ENCODE data around the gene MTMR3. TPM values are rescaled to one million over a fixed set of nuclear protein-coding genes. Genes with fewer than 3 reads are reported as not detected.

MTMR3 gene
- polyA plus RNA-seq, 1 experiment = 32.8 TPM

GRCh38 chr22:30046716-30047363, 163.9 kb downstream of the MTMR3 start:
- POLR2A ChIA-PET = no interaction called here
- no peak for TF ChIP-seq CTCF (IDR thresholded peaks at IDR 0.05; ENCODE audit: insufficient read depth, low read depth, low read length)
- no peaks in the 10 kb centered on the region for H3K27me3 ChIP-seq (ENCODE audit: control insufficient read depth, insufficient read depth, low read length)
- H3K36me3 ChIP-seq (ENCODE audit: control insufficient read depth, insufficient read depth, low read length) = no peaks in the 10 kb centered on the region
- no peak overlapping the region for H3K4me3 ChIP-seq (ENCODE audit: low read depth, low read length)
- DNase-seq (ENCODE audit: low read depth) = no peak
- CTCF ChIA-PET = interaction anchor here (1.9 kb wide), 1 partner anchor 9 kb away, joined by 4 read pairs; no protein-coding TSS in a partner anchor

- CTCF ChIA-PET = interaction anchor here (1.9 kb wide), 1 partner anchor 9 kb away, joined by 4 read pairs; no protein-coding TSS in a partner anchor
- Histone ChIP-seq H3K27me3 (ENCODE audit: control insufficient read depth, insufficient read depth, low read length) (no peaks in the 10 kb centered on the region), H3K4me3 (ENCODE audit: low read depth, low read length) (no peak overlapping the region), H3K36me3 (ENCODE audit: control insufficient read depth, insufficient read depth, low read length) (no peaks in the 10 kb centered on the region)
- DNase-seq (ENCODE audit: low read depth) = no peak
- POLR2A ChIA-PET = no interaction called here
- no peak for TF ChIP-seq CTCF (IDR thresholded peaks at IDR 0.05; ENCODE audit: insufficient read depth, low read depth, low read length)
Measured at GRCh38 chr22:30047364-30047738, 164.4 kb downstream of the MTMR3 start.

- Histone ChIP-seq H3K36me3 (ENCODE audit: control insufficient read depth, insufficient read depth, low read length) (no peaks in the 10 kb centered on the region), H3K4me3 (ENCODE audit: low read depth, low read length) (no peak overlapping the region), H3K27me3 (ENCODE audit: control insufficient read depth, insufficient read depth, low read length) (no peaks in the 10 kb centered on the region)
- ChIA-PET CTCF (no interaction called here), POLR2A (no interaction called here)
- TF ChIP-seq CTCF (IDR thresholded peaks at IDR 0.05; ENCODE audit: insufficient read depth, low read depth, low read length) = no peak
- no peak for DNase-seq (ENCODE audit: low read depth)
Measured at GRCh38 chr22:30048681-30049080, 165.7 kb downstream of the MTMR3 start.

- ChIA-PET CTCF (interaction anchor here (1.0 to 1.1 kb wide), 2 partner anchors 35 to 54 kb away, joined by 3 to 4 read pairs; no protein-coding TSS in a partner anchor), POLR2A (no interaction called here)
- H3K27me3 ChIP-seq (ENCODE audit: control insufficient read depth, insufficient read depth, low read length) = no peaks in the 10 kb centered on the region
- H3K4me3 ChIP-seq (ENCODE audit: low read depth, low read length) = no peak overlapping the region
- TF ChIP-seq CTCF (IDR thresholded peaks at IDR 0.05; ENCODE audit: insufficient read depth, low read depth, low read length) = no peak
- no peaks in the 10 kb centered on the region for H3K36me3 ChIP-seq (ENCODE audit: control insufficient read depth, insufficient read depth, low read length)
- DNase-seq (ENCODE audit: low read depth) = no peak
Measured at GRCh38 chr22:30054067-30054763, 171.2 kb downstream of the MTMR3 start.

GRCh38 chr22:30054764-30055069, 171.7 kb downstream of the MTMR3 start:
- DNase-seq (ENCODE audit: low read depth) = no peak
- Histone ChIP-seq H3K36me3 (ENCODE audit: control insufficient read depth, insufficient read depth, low read length) (no peaks in the 10 kb centered on the region), H3K4me3 (ENCODE audit: low read depth, low read length) (no peak overlapping the region), H3K27me3 (ENCODE audit: control insufficient read depth, insufficient read depth, low read length) (no peaks in the 10 kb centered on the region)
- no peak for TF ChIP-seq CTCF (IDR thresholded peaks at IDR 0.05; ENCODE audit: insufficient read depth, low read depth, low read length)
- POLR2A ChIA-PET = no interaction called here
- CTCF ChIA-PET = interaction anchor here (1.0 to 1.1 kb wide), 2 partner anchors 35 to 54 kb away, joined by 3 to 4 read pairs; no protein-coding TSS in a partner anchor

Data from BJ (cell line).